SK-N-SH treated with all-trans-retinoic acid at 6 μM for 48 hours (cell line): Measurements from ENCODE around the gene YWHAB.

Experiments used
- ARNTL ChIP-seq: fragments of 450-650 bp; formaldehyde crosslinking; IDR thresholded peaks from 2 replicates; pipeline ENCODE4 v1.5.0; 2020; ENCODE audit warnings: low read depth, mild to moderate bottlenecking, moderate library complexity, borderline replicate concordance
- GLIS3 ChIP-seq: fragments of 250-450 bp; sonication (Bioruptor Pico); IDR thresholded peaks from 2 replicates; pipeline ENCODE4 v1.5.0; 2020; ENCODE audit warnings: mild to moderate bottlenecking, moderate library complexity
- ISL1 ChIP-seq: fragments of 250-450 bp; sonication (Bioruptor Pico); IDR thresholded peaks from 2 replicates; pipeline ENCODE4 v2.1.2; 2022; ENCODE audit warnings: mild to moderate bottlenecking, moderate library complexity
- PPARA ChIP-seq: fragments of 250-450 bp; sonication (Bioruptor Pico); IDR thresholded peaks from 2 replicates; pipeline ENCODE4 v1.5.0; 2020; ENCODE audit warnings: mild to moderate bottlenecking, borderline replicate concordance
- RARB ChIP-seq: fragments of 250-450 bp; sonication (Bioruptor Pico); IDR thresholded peaks from 2 replicates; pipeline ENCODE4 v1.8.0; 2021; ENCODE audit warnings: mild to moderate bottlenecking, moderate library complexity
- TOX ChIP-seq: fragments of 250-450 bp; sonication (Bioruptor Pico); IDR thresholded peaks from 2 replicates; pipeline ENCODE4 v1.8.0; 2021; ENCODE audit warnings: mild to moderate bottlenecking, moderate library complexity, borderline replicate concordance
- TSHZ2 ChIP-seq: fragments of 250-450 bp; sonication (Bioruptor Pico); IDR thresholded peaks from 2 replicates; pipeline ENCODE4 v1.5.0; 2020; ENCODE audit warnings: mild to moderate bottlenecking, moderate library complexity
- ZC3H10 ChIP-seq: fragments of 250-450 bp; sonication (Bioruptor Pico); IDR thresholded peaks from 2 replicates; pipeline ENCODE4 v1.5.1; 2021; ENCODE audit warnings: mild to moderate bottlenecking, moderate library complexity
- ZFP3 ChIP-seq: fragments of 250-450 bp; sonication (Bioruptor Pico); IDR thresholded peaks from 2 replicates; pipeline ENCODE4 v1.5.0; 2020; ENCODE audit warnings: mild to moderate bottlenecking, moderate library complexity
- ZFP30 ChIP-seq: fragments of 450-650 bp; formaldehyde crosslinking; IDR thresholded peaks from 2 replicates; pipeline ENCODE4 v1.5.0; 2022; ENCODE audit warnings: mild to moderate bottlenecking, moderate library complexity
- ZNF8 ChIP-seq: fragments of 450-650 bp; formaldehyde crosslinking; IDR thresholded peaks from 2 replicates; pipeline ENCODE4 v1.5.0; 2020; ENCODE audit warnings: mild to moderate bottlenecking, moderate library complexity
- TF ChIP-seq, protein P1 (sequence below): fragments of 250-450 bp; sonication (Bioruptor Pico); IDR thresholded peaks from 2 replicates; pipeline ENCODE4 v1.8.0; 2020; ENCODE audit warnings: mild to moderate bottlenecking, moderate library complexity, borderline replicate concordance
- TF ChIP-seq, protein P2 (sequence below): fragments of 250-450 bp; sonication (Bioruptor Pico); IDR thresholded peaks from 2 replicates; pipeline ENCODE4 v1.5.1; 2021; ENCODE audit warnings: mild to moderate bottlenecking, moderate library complexity

DNA sequence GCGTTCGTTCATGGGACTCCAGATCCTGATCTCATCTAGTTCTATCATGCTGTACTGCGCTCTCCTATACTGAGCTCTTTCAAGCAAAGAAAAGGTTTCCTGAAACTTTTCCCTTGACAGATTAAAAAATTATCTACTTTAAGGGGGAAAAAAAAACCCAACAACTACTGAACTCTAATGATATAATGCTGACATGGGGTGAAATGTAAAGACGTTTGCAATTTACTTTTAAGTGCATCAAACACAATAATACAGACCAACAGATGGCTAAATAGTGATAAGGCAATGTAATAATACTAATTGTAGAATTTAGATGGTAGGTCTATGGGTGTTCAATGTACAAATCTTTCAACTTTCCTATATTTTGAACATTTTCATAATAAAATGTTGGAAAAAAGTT lies 58.3 kb downstream of the YWHAB start:
- TF ChIP-seq, protein P1, sequence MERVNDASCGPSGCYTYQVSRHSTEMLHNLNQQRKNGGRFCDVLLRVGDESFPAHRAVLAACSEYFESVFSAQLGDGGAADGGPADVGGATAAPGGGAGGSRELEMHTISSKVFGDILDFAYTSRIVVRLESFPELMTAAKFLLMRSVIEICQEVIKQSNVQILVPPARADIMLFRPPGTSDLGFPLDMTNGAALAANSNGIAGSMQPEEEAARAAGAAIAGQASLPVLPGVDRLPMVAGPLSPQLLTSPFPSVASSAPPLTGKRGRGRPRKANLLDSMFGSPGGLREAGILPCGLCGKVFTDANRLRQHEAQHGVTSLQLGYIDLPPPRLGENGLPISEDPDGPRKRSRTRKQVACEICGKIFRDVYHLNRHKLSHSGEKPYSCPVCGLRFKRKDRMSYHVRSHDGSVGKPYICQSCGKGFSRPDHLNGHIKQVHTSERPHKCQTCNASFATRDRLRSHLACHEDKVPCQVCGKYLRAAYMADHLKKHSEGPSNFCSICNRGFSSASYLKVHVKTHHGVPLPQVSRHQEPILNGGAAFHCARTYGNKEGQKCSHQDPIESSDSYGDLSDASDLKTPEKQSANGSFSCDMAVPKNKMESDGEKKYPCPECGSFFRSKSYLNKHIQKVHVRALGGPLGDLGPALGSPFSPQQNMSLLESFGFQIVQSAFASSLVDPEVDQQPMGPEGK, result no peak
- TF ChIP-seq ZFP3 (no peak), RARB (no peak), TSHZ2 (CRISPR knock-in tag) (no peak), ZNF8 (no peak), ISL1 (CRISPR knock-in tag) (no peak), ZFP30 (CRISPR knock-in tag) (no peak), TOX (CRISPR knock-in tag) (no peak), ARNTL (CRISPR knock-in tag) (no peak), GLIS3 (CRISPR knock-in tag) (no peak), PPARA (no peak), ZC3H10 (CRISPR knock-in tag) (no peak)
- TF ChIP-seq, protein P2, sequence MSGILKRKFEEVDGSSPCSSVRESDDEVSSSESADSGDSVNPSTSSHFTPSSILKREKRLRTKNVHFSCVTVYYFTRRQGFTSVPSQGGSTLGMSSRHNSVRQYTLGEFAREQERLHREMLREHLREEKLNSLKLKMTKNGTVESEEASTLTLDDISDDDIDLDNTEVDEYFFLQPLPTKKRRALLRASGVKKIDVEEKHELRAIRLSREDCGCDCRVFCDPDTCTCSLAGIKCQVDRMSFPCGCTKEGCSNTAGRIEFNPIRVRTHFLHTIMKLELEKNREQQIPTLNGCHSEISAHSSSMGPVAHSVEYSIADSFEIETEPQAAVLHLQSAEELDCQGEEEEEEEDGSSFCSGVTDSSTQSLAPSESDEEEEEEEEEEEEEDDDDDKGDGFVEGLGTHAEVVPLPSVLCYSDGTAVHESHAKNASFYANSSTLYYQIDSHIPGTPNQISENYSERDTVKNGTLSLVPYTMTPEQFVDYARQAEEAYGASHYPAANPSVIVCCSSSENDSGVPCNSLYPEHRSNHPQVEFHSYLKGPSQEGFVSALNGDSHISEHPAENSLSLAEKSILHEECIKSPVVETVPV (CRISPR knock-in tag), result no peak
